NCI-H510A treated with DMSO at 0.1 percent for 48 hours (cell line): ENCODE data around the gene CLDN25.

Experiments used
- DNase-seq: peaks from one replicate; lab custom pipeline; 2025; lab: John Stamatoyannopoulos, UW

Gene CLDN25

GRCh38 chr11:113808931-113809330 is 29.3 kb downstream of the CLDN25 start:
- DNase-seq: no peak

DNA sequence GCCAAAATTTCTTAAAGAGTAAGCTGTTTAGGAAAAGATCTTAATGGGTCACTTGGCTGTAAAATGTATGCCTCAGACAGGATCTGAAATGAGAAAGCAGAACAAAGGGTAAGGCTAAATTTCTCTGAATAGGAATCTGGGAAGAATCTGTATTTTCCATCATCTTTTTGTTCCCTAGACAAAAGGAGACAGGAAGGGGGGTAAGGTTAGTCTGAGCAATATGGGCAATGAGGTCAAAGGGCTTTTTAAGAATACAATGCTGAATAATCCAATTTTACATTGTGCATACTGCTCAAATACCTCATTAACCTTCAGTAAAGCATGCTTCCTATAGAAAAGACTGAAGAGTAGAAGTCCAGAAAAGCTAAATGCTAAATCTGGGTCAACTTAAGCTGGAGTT is 34.6 kb downstream of the CLDN25 start:
- no peak for DNase-seq

- DNase-seq: no peak
These were observed 37.6 kb downstream of the CLDN25 start for GRCh38 chr11:113817162-113817561.

GRCh38 chr11:113817626-113818025 is 38.0 kb downstream of the CLDN25 start:
- DNase-seq: no peak

DNA sequence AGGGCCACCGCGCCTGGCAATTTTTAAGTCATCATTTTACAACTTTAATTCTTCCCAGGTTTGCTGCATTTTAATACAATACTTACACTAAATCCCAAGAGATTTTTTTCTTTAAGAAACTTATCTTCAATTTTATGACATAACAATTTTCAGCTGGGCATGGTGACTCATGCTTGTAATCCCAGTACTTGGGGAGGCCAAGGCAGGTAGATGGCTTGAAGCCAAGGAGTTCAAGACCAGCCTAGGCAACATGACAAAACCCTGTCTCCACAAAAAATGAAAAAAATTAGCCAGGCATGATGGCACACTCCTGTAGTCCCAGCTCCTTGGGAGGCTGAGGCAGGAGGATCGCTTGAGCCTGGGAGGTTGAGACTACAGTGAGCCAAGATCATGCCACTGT is 38.8 kb downstream of the CLDN25 start:
- DNase-seq: no peak

DNA sequence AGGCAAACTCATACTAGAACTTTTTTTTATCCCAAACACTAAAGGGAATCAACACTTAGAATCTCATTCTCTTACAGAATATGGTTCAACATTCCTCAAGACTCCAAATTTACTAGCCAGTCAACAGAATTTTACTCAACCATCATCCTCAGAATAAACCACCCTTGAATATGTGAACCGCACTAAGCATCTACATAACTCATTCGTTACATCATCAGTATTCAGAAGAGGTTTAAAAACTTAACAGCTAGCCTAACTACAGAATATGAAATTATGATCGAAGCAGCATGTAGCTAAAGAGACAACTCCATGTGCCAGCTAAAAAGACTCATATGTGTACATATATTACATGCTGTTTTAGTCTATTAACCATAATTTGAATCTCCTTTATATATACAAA is 47.9 kb downstream of the CLDN25 start:
- DNase-seq: no peak

- no peak for DNase-seq
These were observed 48.6 kb downstream of the CLDN25 start for GRCh38 chr11:113828191-113828590.

DNA sequence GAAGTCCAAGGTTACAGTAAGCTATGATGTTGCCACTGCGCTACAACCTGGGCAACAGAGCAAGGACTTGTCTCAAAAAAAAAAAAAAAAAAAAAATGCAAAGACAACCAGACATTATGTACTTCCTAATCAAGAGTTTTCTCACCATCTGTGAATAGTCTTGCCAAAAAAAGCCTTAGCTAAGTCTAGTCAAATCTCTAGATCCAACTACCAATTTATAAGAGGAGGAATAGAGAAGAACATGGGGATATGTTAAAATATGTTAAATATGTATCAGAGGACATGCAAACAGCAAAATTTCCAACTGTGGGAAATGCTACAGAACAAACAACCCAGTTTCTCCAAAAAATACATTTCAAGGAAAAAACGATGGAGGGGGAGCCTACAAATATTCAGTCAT is 50.2 kb downstream of the CLDN25 start:
- no peak for DNase-seq
